DND-41 (cell line): ENCODE data around the gene SLCO2A1.

ENCODE experiments used
- ATAC-seq: fragments of 200-7000 bp; cut with Tn5 transposase; 3 replicates; pipeline ENCODE4 v1.9.1; 2021; ENCODE audit warnings: low read depth; ENCODE audit not compliant: insufficient read depth
- DNase-seq: peaks from one replicate; pipeline ENCODE4 v3.0.0-alpha.2; 2020
- H2AFZ ChIP-seq: 2 replicates; pipeline ENCODE4 v1.6.0; 2012; ENCODE audit warnings: low read depth, low read length
- H3K27ac ChIP-seq: 2 replicates; pipeline ENCODE4 v1.5.1; 2012; ENCODE audit warnings: low read length, inconsistent platforms
- H3K27me3 ChIP-seq: fragments of 200-600 bp; sonication (generic); 2 replicates; pipeline ENCODE4 v1.6.0; 2012; ENCODE audit warnings: low read length, mild to moderate bottlenecking, inconsistent platforms; ENCODE audit not compliant: insufficient read depth, poor library complexity
- H3K36me3 ChIP-seq: 2 replicates; pipeline ENCODE4 v1.5.1; 2012; ENCODE audit warnings: low read length, inconsistent platforms; ENCODE audit not compliant: insufficient read depth
- H3K4me1 ChIP-seq: 2 replicates; pipeline ENCODE4 v1.5.1; 2012; ENCODE audit warnings: mild to moderate bottlenecking, low read length; ENCODE audit not compliant: insufficient read depth
- H3K4me2 ChIP-seq: 2 replicates; pipeline ENCODE4 v1.6.0; 2012; ENCODE audit warnings: mild to moderate bottlenecking, moderate library complexity, low read length, inconsistent platforms; ENCODE audit not compliant: insufficient read depth
- H3K4me3 ChIP-seq, 2 experiments: fragments of 200-600 bp in 1 of 2; shearing (Covaris generic) in 1 of 2; 2 replicates each; pipeline ENCODE4 v1.5.1; 2012 to 2016; ENCODE audit warnings: inconsistent platforms in 2 of 2, low read length in 2 of 2, mild to moderate bottlenecking in 2 of 2, low read depth in 1 of 2, moderate library complexity in 1 of 2
- H3K79me2 ChIP-seq: 2 replicates; pipeline ENCODE4 v1.6.0; 2012; ENCODE audit warnings: low read length, inconsistent platforms; ENCODE audit not compliant: insufficient read depth
- H3K9ac ChIP-seq: 2 replicates; pipeline ENCODE4 v1.6.0; 2012; ENCODE audit warnings: low read depth, mild to moderate bottlenecking, inconsistent platforms, low read length, moderate library complexity
- H3K9me3 ChIP-seq: 2 replicates; pipeline ENCODE4 v1.5.1; 2012; ENCODE audit warnings: low read length, moderate library complexity, mild to moderate bottlenecking, inconsistent platforms; ENCODE audit not compliant: insufficient read depth, severe bottlenecking
- H4K20me1 ChIP-seq: 2 replicates; pipeline ENCODE4 v1.6.0; 2012; ENCODE audit warnings: low read length; ENCODE audit not compliant: insufficient read depth
- CTCF ChIP-seq: IDR thresholded peaks from 2 replicates; pipeline ENCODE4 v1.5.1; 2012; ENCODE audit warnings: borderline replicate concordance, low read length, moderate library complexity, mild to moderate bottlenecking; ENCODE audit not compliant: poor library complexity, severe bottlenecking; ENCODE audit errors: extremely low read depth
- EZH2 ChIP-seq: IDR thresholded peaks from 3 replicates; pipeline ENCODE4 v1.6.1; 2012; ENCODE audit warnings: borderline replicate concordance, low read depth, mild to moderate bottlenecking, moderate library complexity, low read length, inconsistent platforms; ENCODE audit not compliant: severe bottlenecking

Gene SLCO2A1

GRCh38 chr3:134020135-134020680 lies 9.5 kb downstream of the SLCO2A1 start:
- Histone ChIP-seq H3K4me2 (no peak overlapping the region), H4K20me1 (no peaks in the 10 kb centered on the region), H3K27ac (no peak overlapping the region), H3K27me3 (no peaks in the 10 kb centered on the region), H3K9me3 (no peaks in the 10 kb centered on the region), H3K4me1 (no peaks in the 10 kb centered on the region), H3K4me3 (no peak overlapping the region), H2AFZ (no peak overlapping the region), H3K36me3 (no peaks in the 10 kb centered on the region), H3K9ac (no peak overlapping the region), H3K79me2 (no peaks in the 10 kb centered on the region)
- ATAC-seq (no peak), DNase-seq (no peak)
- TF ChIP-seq CTCF (no peak), EZH2 (no peak)

- no peaks in the 10 kb centered on the region for H3K27me3 ChIP-seq
- H2AFZ ChIP-seq, result no peak overlapping the region
- no peaks in the 10 kb centered on the region for H3K36me3 ChIP-seq
- DNase-seq (no peak), ATAC-seq (no peak)
- no peak overlapping the region for H3K27ac ChIP-seq
- no peak for TF ChIP-seq EZH2
- TF ChIP-seq CTCF, result no peak
- no peak overlapping the region for H3K9ac ChIP-seq
- no peaks in the 10 kb centered on the region for H4K20me1 ChIP-seq
- no peak overlapping the region for H3K4me3 ChIP-seq
- no peak overlapping the region for H3K4me2 ChIP-seq
- H3K9me3 ChIP-seq, result no peaks in the 10 kb centered on the region
- H3K79me2 ChIP-seq, result no peaks in the 10 kb centered on the region
- no peaks in the 10 kb centered on the region for H3K4me1 ChIP-seq
Observed at GRCh38 chr3:134018850-134019249, 10.9 kb downstream of the SLCO2A1 start.

GRCh38 chr3:134018406-134018805 lies 11.3 kb downstream of the SLCO2A1 start:
- no peak overlapping the region for H3K4me3 ChIP-seq
- H4K20me1 ChIP-seq, result no peaks in the 10 kb centered on the region
- no peak overlapping the region for H3K4me2 ChIP-seq
- no peaks in the 10 kb centered on the region for H3K36me3 ChIP-seq
- no peaks in the 10 kb centered on the region for H3K79me2 ChIP-seq
- H2AFZ ChIP-seq, result no peak overlapping the region
- no peak for TF ChIP-seq CTCF
- TF ChIP-seq EZH2, result no peak
- no peak overlapping the region for H3K27ac ChIP-seq
- no peak for DNase-seq
- H3K9ac ChIP-seq, result no peak overlapping the region
- no peak for ATAC-seq
- H3K27me3 ChIP-seq, result no peaks in the 10 kb centered on the region
- no peaks in the 10 kb centered on the region for H3K9me3 ChIP-seq
- no peaks in the 10 kb centered on the region for H3K4me1 ChIP-seq

- no peak overlapping the region for H3K4me3 ChIP-seq
- H3K4me1 ChIP-seq, result no peaks in the 10 kb centered on the region
- no peak overlapping the region for H3K4me2 ChIP-seq
- no peaks in the 10 kb centered on the region for H3K9me3 ChIP-seq
- TF ChIP-seq EZH2, result no peak
- TF ChIP-seq CTCF, result no peak
- H3K79me2 ChIP-seq, result no peaks in the 10 kb centered on the region
- no peak overlapping the region for H3K9ac ChIP-seq
- no peaks in the 10 kb centered on the region for H4K20me1 ChIP-seq
- H3K36me3 ChIP-seq, result no peaks in the 10 kb centered on the region
- ATAC-seq (no peak), DNase-seq (no peak)
- H2AFZ ChIP-seq, result no peak overlapping the region
- no peak overlapping the region for H3K27ac ChIP-seq
- H3K27me3 ChIP-seq, result no peaks in the 10 kb centered on the region
Observed at GRCh38 chr3:134017490-134017889, 12.2 kb downstream of the SLCO2A1 start.
